Measurements from ENCODE around the gene TFEB.

The TFEB gene

DNA sequence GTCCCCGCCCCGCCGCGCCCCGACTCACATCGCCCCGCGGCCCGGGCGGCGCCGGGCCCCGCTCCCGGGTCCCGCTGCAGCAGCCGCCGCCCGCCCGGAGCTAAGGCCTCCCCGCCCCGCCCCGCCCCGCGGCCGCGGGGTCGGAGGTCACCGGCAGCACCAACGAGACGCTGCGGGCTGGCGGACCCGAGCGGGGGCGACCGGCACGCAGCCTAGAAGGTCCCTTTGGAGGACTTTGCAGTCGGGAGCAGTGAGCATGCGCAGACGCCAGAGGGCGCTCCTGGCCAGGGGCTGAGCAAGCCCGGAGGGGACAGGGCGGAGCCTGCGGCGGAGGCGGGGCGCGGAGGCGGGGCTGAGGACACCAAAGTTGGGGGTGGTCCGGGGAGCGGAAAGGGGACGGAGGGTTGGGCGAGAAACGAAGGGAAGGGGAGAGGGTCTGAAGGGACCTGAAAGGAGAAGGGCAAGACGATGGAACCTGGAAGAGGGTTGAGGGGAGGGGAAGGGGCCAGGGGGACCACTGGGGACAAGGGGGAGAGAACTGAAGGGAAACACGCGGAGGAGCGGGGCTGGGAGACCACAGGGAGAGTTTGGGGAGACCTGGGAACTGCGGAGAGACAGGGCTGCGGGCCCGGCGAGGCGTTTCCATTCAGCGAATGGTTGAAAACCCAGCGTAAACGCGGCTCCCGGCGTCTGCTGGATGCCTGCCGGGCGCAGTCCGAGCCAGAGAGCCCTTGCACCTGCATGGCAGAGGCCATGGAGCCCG lies 44.6 kb upstream of the TFEB start, which contains the start of gene FRS3:
Gene FRS3 (minus strand): TSS at position 113 of the 763 bp plus-strand sequence. CDS start 2,913 bp downstream, outside the sequence.
- ChIA-PET CTCF (interaction anchor here (0.6 to 10.9 kb wide), 5 partner anchors 47 to 331 kb away, joined by 3 to 192 read pairs (median 3); no protein-coding TSS in a partner anchor), POLR2A (interaction anchor here (1.0 kb wide), 1 partner anchor 46 kb away, joined by 6 read pairs; no protein-coding TSS in a partner anchor)
- peak within 1 kb of the TSS; percentile 52; the same call in 1 of the 2 replicates for H3K27ac ChIP-seq (ENCODE audit: extremely low read depth, low read depth, low read length)
- TF ChIP-seq SP7 (tag by site-specific recombination; IDR thresholded peaks at IDR 0.05) (peak; percentile 82), ZNF169 (tag by site-specific recombination; IDR thresholded peaks at IDR 0.05) (no peak), ZBTB7A (tag by site-specific recombination; IDR thresholded peaks at IDR 0.05; ENCODE audit: low read depth) (no peak; the same call in none of the 2 replicates), ZXDB (tag by site-specific recombination; IDR thresholded peaks at IDR 0.05) (peak; percentile 41; the same call in 1 of the 2 replicates), ZNF660 (tag by site-specific recombination; IDR thresholded peaks at IDR 0.05) (peak; percentile 97), ZNF623 (tag by site-specific recombination; IDR thresholded peaks at IDR 0.05) (no peak), YY1 (tag by site-specific recombination; IDR thresholded peaks at IDR 0.05) (no peak), GLI2 (tag by site-specific recombination; IDR thresholded peaks at IDR 0.05; ENCODE audit: borderline replicate concordance, low read depth) (no peak), ZFP41 (tag by site-specific recombination; IDR thresholded peaks at IDR 0.05; ENCODE audit: borderline replicate concordance) (no peak), ZNF747 (tag by site-specific recombination; IDR thresholded peaks at IDR 0.05) (no peak), KLF8 (tag by site-specific recombination; IDR thresholded peaks at IDR 0.05) (peak; percentile 97), GLIS1 (tag by site-specific recombination; IDR thresholded peaks at IDR 0.05) (peak; percentile 49; the same call in 1 of the 2 replicates), ZNF529 (tag by site-specific recombination; IDR thresholded peaks at IDR 0.05; ENCODE audit: insufficient replicate concordance) (no peak), KLF10 (tag by site-specific recombination; IDR thresholded peaks at IDR 0.05) (peak; percentile 75), ZNF221 (tag by site-specific recombination; IDR thresholded peaks at IDR 0.05; ENCODE audit: borderline replicate concordance) (no peak), ZNF311 (tag by site-specific recombination; IDR thresholded peaks at IDR 0.05; ENCODE audit: borderline replicate concordance) (no peak), ZBTB8A (tag by site-specific recombination; IDR thresholded peaks at IDR 0.05) (peak; percentile 75), ZNF48 (tag by site-specific recombination; IDR thresholded peaks at IDR 0.05) (no peak), ZNF501 (tag by site-specific recombination; IDR thresholded peaks at IDR 0.05) (peak; percentile 70; the same call in 1 of the 2 replicates), BCL11A (tag by site-specific recombination; IDR thresholded peaks at IDR 0.05; ENCODE audit: low read depth) (peak; percentile 52; the same call in 1 of the 2 replicates), KLF7 (tag by site-specific recombination; IDR thresholded peaks at IDR 0.05; ENCODE audit: borderline replicate concordance) (peak; percentile 63; the same call in 1 of the 2 replicates), HOXC10 (CRISPR knock-in tag; IDR thresholded peaks at IDR 0.05) (0 out of 2 replicates have a peak, but pooled peaks have one; percentile 28), ZNF629 (tag by site-specific recombination; IDR thresholded peaks at IDR 0.05) (peak; percentile 74; the same call in 1 of the 2 replicates), ZNF785 (tag by site-specific recombination; IDR thresholded peaks at IDR 0.05) (no peak)
- TF ChIP-seq, protein P1, sequence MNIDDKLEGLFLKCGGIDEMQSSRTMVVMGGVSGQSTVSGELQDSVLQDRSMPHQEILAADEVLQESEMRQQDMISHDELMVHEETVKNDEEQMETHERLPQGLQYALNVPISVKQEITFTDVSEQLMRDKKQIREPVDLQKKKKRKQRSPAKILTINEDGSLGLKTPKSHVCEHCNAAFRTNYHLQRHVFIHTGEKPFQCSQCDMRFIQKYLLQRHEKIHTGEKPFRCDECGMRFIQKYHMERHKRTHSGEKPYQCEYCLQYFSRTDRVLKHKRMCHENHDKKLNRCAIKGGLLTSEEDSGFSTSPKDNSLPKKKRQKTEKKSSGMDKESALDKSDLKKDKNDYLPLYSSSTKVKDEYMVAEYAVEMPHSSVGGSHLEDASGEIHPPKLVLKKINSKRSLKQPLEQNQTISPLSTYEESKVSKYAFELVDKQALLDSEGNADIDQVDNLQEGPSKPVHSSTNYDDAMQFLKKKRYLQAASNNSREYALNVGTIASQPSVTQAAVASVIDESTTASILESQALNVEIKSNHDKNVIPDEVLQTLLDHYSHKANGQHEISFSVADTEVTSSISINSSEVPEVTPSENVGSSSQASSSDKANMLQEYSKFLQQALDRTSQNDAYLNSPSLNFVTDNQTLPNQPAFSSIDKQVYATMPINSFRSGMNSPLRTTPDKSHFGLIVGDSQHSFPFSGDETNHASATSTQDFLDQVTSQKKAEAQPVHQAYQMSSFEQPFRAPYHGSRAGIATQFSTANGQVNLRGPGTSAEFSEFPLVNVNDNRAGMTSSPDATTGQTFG (tag by site-specific recombination; IDR thresholded peaks at IDR 0.05; ENCODE audit: borderline replicate concordance), result no peak
- TF ChIP-seq, protein P2, sequence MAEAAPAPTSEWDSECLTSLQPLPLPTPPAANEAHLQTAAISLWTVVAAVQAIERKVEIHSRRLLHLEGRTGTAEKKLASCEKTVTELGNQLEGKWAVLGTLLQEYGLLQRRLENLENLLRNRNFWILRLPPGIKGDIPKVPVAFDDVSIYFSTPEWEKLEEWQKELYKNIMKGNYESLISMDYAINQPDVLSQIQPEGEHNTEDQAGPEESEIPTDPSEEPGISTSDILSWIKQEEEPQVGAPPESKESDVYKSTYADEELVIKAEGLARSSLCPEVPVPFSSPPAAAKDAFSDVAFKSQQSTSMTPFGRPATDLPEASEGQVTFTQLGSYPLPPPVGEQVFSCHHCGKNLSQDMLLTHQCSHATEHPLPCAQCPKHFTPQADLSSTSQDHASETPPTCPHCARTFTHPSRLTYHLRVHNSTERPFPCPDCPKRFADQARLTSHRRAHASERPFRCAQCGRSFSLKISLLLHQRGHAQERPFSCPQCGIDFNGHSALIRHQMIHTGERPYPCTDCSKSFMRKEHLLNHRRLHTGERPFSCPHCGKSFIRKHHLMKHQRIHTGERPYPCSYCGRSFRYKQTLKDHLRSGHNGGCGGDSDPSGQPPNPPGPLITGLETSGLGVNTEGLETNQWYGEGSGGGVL (tag by site-specific recombination; IDR thresholded peaks at IDR 0.05), result peak; percentile 33; the same call in 1 of the 2 replicates
- TF ChIP-seq, protein P3, sequence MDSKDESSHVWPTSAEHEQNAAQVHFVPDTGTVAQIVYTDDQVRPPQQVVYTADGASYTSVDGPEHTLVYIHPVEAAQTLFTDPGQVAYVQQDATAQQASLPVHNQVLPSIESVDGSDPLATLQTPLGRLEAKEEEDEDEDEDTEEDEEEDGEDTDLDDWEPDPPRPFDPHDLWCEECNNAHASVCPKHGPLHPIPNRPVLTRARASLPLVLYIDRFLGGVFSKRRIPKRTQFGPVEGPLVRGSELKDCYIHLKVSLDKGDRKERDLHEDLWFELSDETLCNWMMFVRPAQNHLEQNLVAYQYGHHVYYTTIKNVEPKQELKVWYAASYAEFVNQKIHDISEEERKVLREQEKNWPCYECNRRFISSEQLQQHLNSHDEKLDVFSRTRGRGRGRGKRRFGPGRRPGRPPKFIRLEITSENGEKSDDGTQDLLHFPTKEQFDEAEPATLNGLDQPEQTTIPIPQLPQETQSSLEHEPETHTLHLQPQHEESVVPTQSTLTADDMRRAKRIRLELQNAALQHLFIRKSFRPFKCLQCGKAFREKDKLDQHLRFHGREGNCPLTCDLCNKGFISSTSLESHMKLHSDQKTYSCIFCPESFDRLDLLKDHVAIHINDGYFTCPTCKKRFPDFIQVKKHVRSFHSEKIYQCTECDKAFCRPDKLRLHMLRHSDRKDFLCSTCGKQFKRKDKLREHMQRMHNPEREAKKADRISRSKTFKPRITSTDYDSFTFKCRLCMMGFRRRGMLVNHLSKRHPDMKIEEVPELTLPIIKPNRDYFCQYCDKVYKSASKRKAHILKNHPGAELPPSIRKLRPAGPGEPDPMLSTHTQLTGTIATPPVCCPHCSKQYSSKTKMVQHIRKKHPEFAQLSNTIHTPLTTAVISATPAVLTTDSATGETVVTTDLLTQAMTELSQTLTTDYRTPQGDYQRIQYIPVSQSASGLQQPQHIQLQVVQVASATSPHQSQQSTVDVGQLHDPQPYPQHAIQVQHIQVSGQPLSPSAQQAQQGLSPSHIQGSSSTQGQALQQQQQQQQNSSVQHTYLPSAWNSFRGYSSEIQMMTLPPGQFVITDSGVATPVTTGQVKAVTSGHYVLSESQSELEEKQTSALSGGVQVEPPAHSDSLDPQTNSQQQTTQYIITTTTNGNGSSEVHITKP (tag by site-specific recombination; IDR thresholded peaks at IDR 0.05), result peak; percentile 81; the same call in 1 of the 2 replicates
- TF ChIP-seq, protein P4, sequence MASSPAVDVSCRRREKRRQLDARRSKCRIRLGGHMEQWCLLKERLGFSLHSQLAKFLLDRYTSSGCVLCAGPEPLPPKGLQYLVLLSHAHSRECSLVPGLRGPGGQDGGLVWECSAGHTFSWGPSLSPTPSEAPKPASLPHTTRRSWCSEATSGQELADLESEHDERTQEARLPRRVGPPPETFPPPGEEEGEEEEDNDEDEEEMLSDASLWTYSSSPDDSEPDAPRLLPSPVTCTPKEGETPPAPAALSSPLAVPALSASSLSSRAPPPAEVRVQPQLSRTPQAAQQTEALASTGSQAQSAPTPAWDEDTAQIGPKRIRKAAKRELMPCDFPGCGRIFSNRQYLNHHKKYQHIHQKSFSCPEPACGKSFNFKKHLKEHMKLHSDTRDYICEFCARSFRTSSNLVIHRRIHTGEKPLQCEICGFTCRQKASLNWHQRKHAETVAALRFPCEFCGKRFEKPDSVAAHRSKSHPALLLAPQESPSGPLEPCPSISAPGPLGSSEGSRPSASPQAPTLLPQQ (tag by site-specific recombination; IDR thresholded peaks at IDR 0.05), result peak; percentile 78

More for the DNA sequence above, 44.6 kb upstream of the TFEB start, which contains the start of gene FRS3:
- Histone ChIP-seq H3K9me3 (ENCODE audit: control insufficient read depth, insufficient read depth, low read depth, low read length) (no peaks in the 10 kb centered on the region), H3K4me3 (ENCODE audit: low read depth, low read length) (peak within 1 kb of the TSS; percentile 59), H3K4me1 (ENCODE audit: control insufficient read depth, insufficient read depth, low read length) (peaks cover 6% of the 10 kb centered on the region), H3K36me3 (ENCODE audit: control insufficient read depth in 2 of 2, insufficient read depth in 1 of 2, low read length in 2 of 2) (peaks cover 4 to 21% of the 10 kb centered on the region in 2 experiments; a peak in 1 of 3 replicates)
